HPDE6-E6E7 (cell line): ENCODE results near the gene RIN3.

ENCODE experiments used
- DNase-seq: peaks from one replicate; pipeline ENCODE4 v3.0.0; 2011; ENCODE audit warnings: missing footprints; ENCODE audit errors: extremely low spot score

RIN3 gene

GRCh38 chr14:92714739-92715307, 201.2 kb downstream of the RIN3 start:
- DNase-seq, result peak; percentile 73

DNA sequence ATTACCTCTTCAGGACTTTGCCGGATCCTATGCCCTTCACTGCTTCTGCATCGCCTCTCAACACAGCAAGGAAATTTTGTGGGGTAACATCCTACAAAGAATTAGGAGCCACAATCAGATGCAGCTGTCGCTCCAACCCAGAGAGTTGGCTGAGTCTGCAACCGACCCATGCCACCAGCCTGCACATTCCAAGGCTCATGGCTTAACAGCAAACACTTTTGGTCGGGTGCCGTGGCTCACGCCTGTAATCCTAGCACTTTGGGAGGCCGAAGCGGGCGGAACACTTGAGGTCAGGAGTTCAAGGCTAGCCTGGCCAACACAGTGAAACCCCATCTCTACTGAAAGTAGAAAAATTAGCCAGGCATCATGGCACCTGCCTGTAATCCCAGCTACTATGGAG, 202.6 kb downstream of the RIN3 start:
- no peak for DNase-seq

GRCh38 chr14:92717571-92718042, 204.0 kb downstream of the RIN3 start:
- no peak for DNase-seq

- DNase-seq, result no peak
Measured at GRCh38 chr14:92718664-92719063, 205.1 kb downstream of the RIN3 start.

DNA sequence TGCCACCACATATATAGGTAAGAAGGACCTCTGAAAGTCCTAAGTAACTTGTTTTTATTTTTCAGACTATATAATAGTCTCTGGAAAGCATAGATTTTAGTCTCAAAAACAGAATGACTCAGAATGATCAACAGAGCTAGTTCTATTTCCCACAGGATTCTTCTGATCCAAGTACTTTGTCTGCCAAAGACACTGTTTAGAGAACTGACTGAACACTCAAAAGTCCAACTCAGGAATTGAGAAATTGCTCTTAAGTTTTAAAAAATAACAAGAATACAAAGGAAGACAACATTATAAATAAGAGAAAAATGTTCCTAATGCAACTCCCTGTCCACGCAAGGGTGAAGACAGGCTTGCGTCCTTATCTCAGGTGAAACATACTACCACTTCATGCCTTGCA, 205.8 kb downstream of the RIN3 start:
- no peak for DNase-seq

DNA sequence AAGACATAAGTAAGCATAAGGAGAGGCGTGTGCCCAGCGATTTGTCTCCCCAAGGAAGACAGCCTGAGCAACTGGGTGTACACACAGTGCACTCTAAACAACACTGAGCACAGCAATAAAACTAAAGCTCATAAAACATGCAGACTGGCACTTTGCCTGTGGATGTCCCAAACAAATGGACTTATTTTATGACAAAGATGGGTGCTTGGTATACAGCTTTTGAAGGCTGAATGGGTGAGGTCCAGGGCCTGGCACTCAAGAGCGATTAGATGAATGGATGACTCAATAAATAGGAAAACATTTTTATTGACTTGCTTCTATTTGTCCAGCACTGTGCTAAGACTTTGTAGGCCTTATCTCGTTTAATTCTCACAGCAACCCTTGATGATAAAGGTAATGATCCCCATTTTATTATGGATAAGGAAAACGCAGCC, 206.3 kb downstream of the RIN3 start:
- DNase-seq, result no peak

GRCh38 chr14:92724516-92725340, 211.1 kb downstream of the RIN3 start:
- no peak for DNase-seq

GRCh38 chr14:92726135-92726932, 212.8 kb downstream of the RIN3 start:
- peak; percentile 92 for DNase-seq

DNA sequence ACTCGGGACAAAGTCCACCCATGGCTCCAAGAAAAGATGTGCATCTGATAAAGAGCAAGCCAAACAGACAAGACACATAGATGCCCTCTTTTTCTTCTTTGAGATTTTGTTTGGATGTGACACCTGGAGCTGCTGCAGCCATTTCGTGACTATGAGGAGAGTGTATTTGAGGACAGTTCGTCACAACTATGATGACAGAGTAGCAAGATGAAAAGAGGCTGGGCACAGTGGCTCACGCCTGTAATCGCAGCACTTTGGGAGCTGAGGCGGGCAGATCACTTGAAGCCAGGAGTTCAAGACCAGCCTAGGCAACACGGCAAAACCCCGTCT, 213.3 kb downstream of the RIN3 start:
- no peak for DNase-seq

DNA sequence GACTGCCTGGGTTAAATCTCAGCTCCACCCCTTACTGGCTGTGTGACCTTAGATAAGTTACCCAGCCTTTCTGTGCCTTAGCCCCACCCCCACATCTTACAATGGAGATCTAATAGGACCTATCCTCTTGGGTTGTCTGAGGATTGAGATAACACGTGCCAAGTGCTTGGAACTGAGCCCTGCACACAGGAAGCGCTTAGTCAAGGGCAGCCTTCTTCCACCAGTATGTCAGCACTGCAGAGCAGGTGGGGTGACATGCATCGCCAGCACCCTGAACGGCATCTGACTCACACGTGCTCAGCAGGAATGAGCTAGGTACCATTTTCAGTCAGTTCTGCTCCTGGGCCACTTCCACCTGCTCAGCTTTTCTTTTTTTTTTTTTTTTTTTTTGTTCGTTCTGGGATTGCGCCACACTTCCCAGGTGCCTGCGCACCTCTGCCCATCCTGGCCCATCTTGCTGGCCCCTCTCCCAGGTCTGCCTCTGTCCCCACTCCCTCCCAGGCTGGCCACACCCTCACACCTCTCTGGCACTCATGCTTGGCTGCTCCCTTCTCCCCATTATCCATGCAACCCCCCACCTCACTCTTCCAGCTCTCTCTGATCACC, 215.3 kb downstream of the RIN3 start:
- DNase-seq, result peak; percentile 98

GRCh38 chr14:92729634-92730358, 216.2 kb downstream of the RIN3 start:
- peak; percentile 15 for DNase-seq

- DNase-seq, result no peak
Measured at GRCh38 chr14:92731622-92732115, 218.1 kb downstream of the RIN3 start.

GRCh38 chr14:92733007-92733406, 219.4 kb downstream of the RIN3 start:
- DNase-seq, result no peak

- no peak for DNase-seq
Measured at GRCh38 chr14:92734618-92735017, 221.0 kb downstream of the RIN3 start.

- DNase-seq, result no peak
Measured at GRCh38 chr14:92735344-92735743, 221.8 kb downstream of the RIN3 start.

DNA sequence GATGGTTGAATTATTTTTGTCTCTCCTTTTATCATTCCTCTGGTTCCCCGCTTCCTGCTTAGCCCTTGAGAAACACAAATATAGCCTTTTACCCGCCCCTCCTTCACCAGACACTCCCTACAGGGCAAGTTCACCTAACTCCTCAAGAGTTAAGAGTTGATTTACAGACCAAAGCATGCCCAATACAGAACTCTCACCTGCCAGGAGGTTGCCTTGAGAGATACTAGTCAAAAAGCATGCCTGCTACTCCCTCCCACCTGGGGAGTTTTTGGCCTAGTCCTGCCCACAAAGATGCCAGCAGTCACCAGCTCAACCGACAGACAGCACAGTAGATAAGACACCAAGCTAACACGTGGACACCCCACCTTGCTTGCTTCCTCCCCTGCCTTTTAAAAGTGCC, 223.6 kb downstream of the RIN3 start:
- no peak for DNase-seq

DNA sequence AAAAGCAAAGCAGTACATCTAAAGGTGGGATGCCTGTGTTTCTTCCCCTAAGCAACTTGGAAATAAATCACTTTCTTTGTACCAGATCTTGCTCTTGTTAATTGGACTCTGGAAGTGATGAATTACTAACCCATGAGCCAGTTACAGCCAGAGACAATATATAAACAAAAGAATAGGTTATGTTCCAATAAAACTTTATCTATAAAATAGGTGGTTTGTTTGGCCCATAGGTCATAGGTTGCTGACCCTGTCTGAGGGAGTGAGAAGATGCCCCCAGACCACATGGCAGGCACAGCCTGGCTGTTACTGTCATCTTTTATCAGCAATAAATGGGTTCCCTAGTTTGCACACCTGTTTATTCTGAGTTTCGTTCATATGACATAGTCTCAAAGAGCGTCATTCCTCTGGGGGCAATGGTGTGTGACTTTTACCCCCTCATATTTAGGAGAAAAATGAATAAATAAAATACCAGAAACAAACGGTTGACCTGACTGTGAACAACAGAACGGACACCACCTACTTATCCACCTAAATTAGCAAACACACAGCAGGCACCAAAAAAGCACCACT, 224.1 kb downstream of the RIN3 start:
- no peak for DNase-seq
